KMS-11 (cell line): ENCODE results near the gene GABBR2.

ENCODE experiments used
- H2AFZ ChIP-seq: fragments of 200-600 bp; sonication (generic); 2 replicates; pipeline ENCODE4 v1.6.1; 2016; ENCODE audit warnings: antibody characterized with exemption, mixed run types, low read depth
- H3K27ac ChIP-seq: fragments of 200-600 bp; sonication (generic); 2 replicates; pipeline ENCODE4 v1.6.1; 2016; ENCODE audit warnings: mild to moderate bottlenecking, mixed run types
- H3K27me3 ChIP-seq: fragments of 200-600 bp; sonication (generic); 2 replicates; pipeline ENCODE4 v1.6.1; 2017; ENCODE audit warnings: mild to moderate bottlenecking, low read depth, mixed run types, moderate library complexity; ENCODE audit not compliant: insufficient read depth
- H3K36me3 ChIP-seq: fragments of 200-600 bp; sonication (generic); 2 replicates; pipeline ENCODE4 v1.6.1; 2017; ENCODE audit warnings: mild to moderate bottlenecking, mixed run types; ENCODE audit not compliant: insufficient read depth
- H3K4me1 ChIP-seq: fragments of 200-600 bp; sonication (generic); 2 replicates; pipeline ENCODE4 v1.6.1; 2016; ENCODE audit warnings: mild to moderate bottlenecking, low read depth, mixed run types; ENCODE audit not compliant: poor library complexity, severe bottlenecking
- H3K4me2 ChIP-seq: fragments of 200-600 bp; sonication (generic); 2 replicates; pipeline ENCODE4 v1.7.0; 2016; ENCODE audit warnings: mild to moderate bottlenecking, mixed run types
- H3K4me3 ChIP-seq: fragments of 200-600 bp; sonication (generic); IDR thresholded peaks from 2 replicates; pipeline ENCODE4 v1.6.1; 2017; ENCODE audit warnings: low read depth, low read length, mixed read lengths; ENCODE audit not compliant: insufficient read depth
- H3K79me2 ChIP-seq: fragments of 200-600 bp; sonication (generic); 2 replicates; pipeline ENCODE4 v1.6.1; 2016; ENCODE audit warnings: low read depth, mixed run types; ENCODE audit not compliant: insufficient read depth
- H3K9ac ChIP-seq: fragments of 200-600 bp; sonication (generic); 2 replicates; pipeline ENCODE4 v1.6.1; 2016; ENCODE audit warnings: mild to moderate bottlenecking, mixed run types
- H4K20me1 ChIP-seq: fragments of 200-600 bp; sonication (generic); 2 replicates; pipeline ENCODE4 v1.6.1; 2016; ENCODE audit warnings: mild to moderate bottlenecking, mixed run types; ENCODE audit not compliant: insufficient read depth
- TF ChIP-seq, protein P1 (sequence below): fragments of 200-600 bp; sonication (generic); conservative IDR thresholded peaks from 2 replicates; pipeline ENCODE4 v1.6.1; 2017; ENCODE audit warnings: low read depth, mild to moderate bottlenecking, antibody characterized with exemption, low read length, moderate library complexity, mixed read lengths

GABBR2 gene

DNA sequence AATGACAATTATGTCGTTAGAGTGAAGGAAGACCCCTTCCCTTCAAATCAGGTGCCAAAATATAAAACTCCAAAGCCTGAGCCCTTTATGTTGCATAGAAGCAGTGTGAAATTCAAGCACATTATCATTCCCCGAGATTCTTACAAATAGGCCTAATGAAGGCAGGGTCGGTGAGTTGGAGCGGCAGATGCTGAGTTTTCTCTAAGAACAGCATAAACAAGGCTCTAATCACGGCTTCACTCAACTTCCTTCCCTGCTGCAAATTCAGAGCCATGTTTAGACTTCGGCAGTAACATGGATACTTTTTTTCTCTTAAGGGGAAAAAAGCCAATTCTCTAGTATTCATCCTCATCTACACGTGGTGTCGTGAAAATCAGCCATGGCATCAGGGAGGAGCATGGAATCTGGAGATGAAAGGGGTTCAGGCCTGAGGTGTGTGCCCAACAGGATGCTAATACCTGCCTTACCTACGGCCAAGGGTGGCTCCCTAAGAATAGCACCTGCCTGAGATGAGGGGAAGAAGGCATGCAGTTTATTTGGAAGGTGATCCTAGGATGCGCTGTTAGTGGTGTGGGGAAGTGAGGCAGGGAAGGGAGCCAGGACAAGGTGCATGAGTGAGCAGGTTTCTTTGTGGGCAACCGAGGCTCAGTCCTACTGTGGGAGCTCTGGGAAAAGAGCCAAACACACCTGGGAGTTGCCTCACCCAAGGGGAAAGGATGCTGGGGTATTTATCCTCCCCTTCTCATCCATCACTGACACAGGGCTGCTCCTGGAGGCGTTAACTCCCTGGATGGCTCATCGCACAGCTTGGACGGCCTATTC is 306.5 kb downstream of the GABBR2 start:
- Histone ChIP-seq H3K9ac (no peak overlapping the region), H3K4me3 (no peak overlapping the region), H3K36me3 (no peaks in the 10 kb centered on the region), H3K27me3 (no peaks in the 10 kb centered on the region), H3K4me1 (no peaks in the 10 kb centered on the region), H3K27ac (no peak overlapping the region), H3K79me2 (no peaks in the 10 kb centered on the region), H3K4me2 (no peak overlapping the region), H2AFZ (no peak overlapping the region), H4K20me1 (no peaks in the 10 kb centered on the region)
- TF ChIP-seq, protein P1, sequence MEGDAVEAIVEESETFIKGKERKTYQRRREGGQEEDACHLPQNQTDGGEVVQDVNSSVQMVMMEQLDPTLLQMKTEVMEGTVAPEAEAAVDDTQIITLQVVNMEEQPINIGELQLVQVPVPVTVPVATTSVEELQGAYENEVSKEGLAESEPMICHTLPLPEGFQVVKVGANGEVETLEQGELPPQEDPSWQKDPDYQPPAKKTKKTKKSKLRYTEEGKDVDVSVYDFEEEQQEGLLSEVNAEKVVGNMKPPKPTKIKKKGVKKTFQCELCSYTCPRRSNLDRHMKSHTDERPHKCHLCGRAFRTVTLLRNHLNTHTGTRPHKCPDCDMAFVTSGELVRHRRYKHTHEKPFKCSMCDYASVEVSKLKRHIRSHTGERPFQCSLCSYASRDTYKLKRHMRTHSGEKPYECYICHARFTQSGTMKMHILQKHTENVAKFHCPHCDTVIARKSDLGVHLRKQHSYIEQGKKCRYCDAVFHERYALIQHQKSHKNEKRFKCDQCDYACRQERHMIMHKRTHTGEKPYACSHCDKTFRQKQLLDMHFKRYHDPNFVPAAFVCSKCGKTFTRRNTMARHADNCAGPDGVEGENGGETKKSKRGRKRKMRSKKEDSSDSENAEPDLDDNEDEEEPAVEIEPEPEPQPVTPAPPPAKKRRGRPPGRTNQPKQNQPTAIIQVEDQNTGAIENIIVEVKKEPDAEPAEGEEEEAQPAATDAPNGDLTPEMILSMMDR, result no peak

DNA sequence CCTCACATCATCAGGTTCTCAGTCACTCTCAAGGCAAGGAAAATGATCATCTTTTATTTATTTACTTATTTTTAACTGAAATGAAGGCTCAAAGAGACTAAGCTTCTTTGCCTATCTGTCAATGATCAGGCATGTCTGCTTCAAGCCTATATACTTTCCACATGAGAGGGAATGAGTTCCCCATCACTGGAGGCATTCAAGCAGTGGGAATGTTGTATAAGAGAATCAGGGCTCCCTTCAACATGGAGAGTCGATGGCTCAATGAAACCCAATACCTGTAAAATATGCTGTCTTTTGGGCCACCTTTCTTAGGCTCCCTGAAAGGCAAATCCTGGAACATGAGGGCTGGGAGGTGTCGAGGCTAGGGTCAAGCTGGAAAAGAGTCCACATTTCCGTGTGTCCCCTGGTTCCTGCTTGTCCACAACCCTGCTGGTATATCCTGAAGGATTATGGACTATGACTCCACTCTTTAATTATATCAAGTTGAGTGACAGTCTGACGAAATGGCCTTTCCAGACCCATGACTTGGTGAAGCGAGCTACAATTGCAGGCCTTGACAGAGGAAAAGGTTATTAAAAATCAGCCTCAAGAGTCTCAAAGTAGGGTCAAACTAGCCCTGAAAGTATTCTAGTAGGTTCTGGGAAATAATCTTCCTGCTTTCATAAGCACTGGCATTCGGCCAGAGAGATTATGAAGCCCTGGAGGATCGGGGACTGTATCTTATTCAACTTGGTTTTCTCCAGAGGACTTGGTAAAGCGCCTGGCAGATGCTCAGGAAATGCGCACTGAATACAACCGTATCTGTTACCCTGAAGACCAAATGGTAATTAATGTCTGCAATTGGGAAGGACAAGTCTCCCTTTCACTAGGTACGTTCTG is 307.4 kb downstream of the GABBR2 start:
- no peak overlapping the region for H2AFZ ChIP-seq
- no peak overlapping the region for H3K4me3 ChIP-seq
- H3K4me2 ChIP-seq, result no peak overlapping the region
- H3K9ac ChIP-seq, result no peak overlapping the region
- no peaks in the 10 kb centered on the region for H3K27me3 ChIP-seq
- no peak overlapping the region for H3K27ac ChIP-seq
- no peaks in the 10 kb centered on the region for H3K36me3 ChIP-seq
- H4K20me1 ChIP-seq, result no peaks in the 10 kb centered on the region
- no peaks in the 10 kb centered on the region for H3K79me2 ChIP-seq
- TF ChIP-seq, protein P1, result no peak
- no peaks in the 10 kb centered on the region for H3K4me1 ChIP-seq

DNA sequence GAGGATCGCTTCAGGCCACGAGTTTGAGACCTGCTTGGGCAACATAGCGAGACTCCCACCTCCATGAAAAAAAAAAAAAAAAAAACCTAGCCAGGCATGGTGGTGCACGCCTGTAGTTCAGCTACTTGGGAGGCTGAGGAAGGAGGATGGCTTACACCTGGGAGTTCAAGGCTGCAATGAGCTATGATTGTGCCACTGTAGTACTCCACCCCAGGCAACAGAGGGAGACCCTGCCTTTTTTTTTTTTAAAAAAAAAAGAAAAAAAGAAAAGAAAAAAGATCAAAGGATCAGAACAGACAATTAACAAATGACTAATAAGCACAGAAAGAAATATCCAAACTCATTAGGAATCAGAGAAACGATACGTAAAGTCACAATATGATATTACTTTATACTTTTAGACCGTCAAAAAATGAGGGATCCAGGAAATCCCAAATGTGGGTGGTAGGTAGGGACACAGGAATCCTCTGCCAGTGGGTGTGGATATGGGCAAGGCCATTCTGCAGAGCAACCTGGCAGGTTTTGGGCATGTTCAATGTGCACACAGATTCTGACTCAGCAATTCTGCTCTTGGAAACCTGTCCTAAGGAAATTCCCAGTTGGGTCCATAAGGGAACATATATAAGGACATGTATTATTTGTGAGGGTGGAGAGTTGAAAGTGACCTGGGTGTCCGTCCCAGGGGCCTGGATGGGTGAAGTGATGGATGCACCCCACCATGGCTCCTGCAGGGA is 308.6 kb downstream of the GABBR2 start:
- Histone ChIP-seq H3K9ac (no peak overlapping the region), H3K4me3 (no peak overlapping the region), H3K4me1 (no peaks in the 10 kb centered on the region), H4K20me1 (no peaks in the 10 kb centered on the region), H3K4me2 (no peak overlapping the region), H3K27ac (no peak overlapping the region), H3K36me3 (no peaks in the 10 kb centered on the region), H3K27me3 (no peaks in the 10 kb centered on the region), H2AFZ (no peak overlapping the region), H3K79me2 (no peaks in the 10 kb centered on the region)
- TF ChIP-seq, protein P1, result no peak

DNA sequence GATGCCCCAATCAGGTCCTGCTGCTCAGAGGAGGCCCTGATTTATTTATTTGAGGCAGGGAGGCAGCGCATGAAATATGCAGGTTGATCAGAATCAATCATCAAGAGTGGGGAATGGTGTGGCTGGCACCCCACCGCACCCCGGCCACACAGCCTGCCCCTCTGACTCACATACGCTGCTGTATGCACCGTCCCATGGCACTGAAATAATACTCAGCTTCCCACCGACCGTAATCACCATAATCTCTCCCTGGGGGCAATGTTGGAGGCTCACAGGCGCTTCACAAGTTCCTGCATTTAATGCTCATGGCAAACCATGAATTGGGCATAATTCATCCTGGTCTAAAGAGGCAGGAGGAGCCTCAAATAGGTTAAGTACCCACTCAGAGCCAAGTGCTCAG is 312.1 kb downstream of the GABBR2 start:
- no peaks in the 10 kb centered on the region for H3K27me3 ChIP-seq
- no peaks in the 10 kb centered on the region for H3K36me3 ChIP-seq
- H2AFZ ChIP-seq, result no peak overlapping the region
- TF ChIP-seq, protein P1, result no peak
- no peaks in the 10 kb centered on the region for H3K4me1 ChIP-seq
- H3K4me3 ChIP-seq, result no peak overlapping the region
- H3K27ac ChIP-seq, result no peak overlapping the region
- no peaks in the 10 kb centered on the region for H3K79me2 ChIP-seq
- no peaks in the 10 kb centered on the region for H4K20me1 ChIP-seq
- H3K4me2 ChIP-seq, result no peak overlapping the region
- no peak overlapping the region for H3K9ac ChIP-seq
